Measurements from ENCODE around the gene VENTX.

The VENTX gene

DNA sequence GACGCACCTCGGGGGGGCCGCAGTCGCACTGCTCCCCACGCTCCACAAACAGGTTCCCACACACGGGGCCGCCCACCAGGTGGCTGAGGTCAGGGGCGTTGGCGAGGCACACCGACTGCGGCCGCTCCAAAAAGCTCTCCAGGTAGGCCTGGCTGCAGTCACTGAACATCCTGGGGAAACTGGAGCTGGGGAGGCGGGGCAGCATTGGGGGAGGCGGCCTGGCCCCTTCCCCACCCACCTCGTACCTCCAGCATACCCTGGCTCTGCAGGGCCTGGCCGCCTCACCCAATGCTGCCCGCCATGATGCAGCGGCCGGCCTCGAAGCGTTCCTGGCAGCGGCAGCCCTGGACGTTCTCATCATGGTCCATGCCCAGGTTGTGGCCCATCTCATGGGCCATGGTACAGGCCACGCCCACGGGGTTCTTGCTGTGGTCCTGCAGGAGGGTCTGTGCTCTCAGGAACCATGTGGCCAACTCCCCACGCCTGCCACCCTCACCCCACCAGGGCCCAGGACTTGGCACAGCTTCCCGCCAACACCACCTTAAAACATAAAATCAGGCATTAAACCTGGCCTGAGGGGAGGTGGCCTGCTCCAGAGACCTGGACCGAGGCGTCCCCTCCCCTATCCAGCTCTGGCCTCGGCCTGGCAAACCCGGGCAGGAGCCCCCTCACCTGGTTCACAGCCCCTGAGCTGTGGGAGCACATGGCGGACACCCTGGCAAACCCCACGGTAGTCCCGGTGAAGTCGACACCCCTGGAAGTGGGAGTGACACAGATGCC is 34.1 kb downstream of the VENTX start:
- no peak for DNase-seq (ENCODE audit: low read depth, low spot score)

DNA sequence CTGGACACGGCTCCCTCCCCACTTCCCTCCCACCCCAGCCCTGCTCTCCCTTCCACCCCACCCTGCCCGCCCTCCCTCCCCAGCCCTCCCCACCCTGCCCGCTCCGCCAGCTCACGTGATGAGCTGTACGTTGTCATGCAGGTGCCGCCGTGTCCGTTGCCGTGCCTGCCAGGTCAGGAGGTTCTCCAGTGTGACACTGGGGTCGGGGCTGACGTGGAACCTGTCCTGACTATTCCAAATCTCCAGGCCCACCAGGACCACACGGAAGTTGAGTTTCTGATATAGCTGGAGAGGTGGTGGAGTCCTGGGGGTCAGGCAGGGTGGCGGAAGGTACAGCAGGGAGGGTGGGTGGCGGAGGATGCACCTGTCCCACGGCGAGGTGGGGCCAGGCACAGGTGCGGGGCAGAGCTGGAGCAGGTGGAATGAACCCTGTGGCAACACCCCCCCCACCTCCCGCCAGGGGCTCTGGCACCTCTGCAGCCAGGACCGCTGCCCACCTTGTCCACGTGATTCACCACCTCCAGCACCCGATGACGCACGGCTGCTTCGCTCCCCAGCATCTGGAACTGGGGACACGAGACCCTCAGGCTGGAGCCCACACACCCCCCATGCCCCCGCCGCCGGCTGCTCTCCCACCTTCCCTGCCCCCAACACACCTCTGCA is 34.8 kb downstream of the VENTX start:
- no peak for DNase-seq (ENCODE audit: low read depth, low spot score)

DNA sequence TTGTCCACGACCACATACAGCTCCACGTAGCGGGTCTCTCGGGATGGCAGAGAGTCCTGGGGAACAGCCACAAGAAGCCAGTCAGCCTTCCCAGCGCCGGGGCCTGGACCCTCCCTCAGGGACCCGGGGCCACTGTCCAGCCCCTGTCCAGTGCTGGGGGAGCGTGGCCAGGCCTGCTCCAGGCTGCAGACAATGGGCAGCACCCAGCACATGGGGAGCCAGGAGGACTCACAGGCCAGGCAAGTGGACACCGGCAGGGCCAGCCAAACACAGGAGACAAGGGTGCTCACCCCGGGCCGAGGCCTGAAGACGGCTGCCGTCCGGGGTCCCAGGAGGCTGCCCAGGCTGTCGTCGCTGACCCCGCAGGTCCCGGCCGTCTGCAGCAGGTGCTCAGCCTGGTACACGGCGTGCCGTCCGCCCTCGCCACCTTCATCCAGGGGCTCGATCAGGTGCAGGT is 35.3 kb downstream of the VENTX start:
- no peak for DNase-seq (ENCODE audit: low read depth, low spot score)

DNA sequence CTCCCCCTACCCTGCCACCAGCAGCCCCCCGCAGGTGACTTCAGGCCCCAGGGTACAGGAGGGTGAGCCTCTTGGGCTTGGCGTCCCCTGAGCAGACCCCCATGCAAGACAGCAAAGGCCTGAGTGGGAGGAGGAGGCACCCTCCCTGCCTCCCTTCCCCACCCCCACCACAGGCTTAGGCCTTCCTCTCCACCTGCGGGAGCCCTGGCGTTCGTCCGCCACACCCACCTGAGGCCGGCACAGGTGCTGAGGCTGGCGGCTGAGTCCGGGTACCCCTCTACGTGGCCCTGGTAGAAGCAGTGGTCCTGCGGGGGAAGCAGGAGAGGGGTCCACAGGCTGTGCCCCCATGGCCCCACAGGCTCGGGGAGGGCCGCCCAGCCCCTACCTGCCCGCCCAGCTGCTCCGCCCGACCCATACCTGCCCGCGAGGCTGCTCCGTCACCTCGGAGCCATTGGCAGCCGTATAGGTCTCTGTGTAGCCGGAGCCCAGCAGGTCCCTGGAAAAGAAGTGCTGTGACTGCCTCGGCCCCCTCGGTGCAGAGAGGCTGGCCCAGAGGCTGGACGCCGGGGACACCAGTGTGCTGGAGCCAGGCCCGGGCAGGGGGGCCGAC is 36.0 kb downstream of the VENTX start:
- DNase-seq (ENCODE audit: low read depth, low spot score) = no peak

DNA sequence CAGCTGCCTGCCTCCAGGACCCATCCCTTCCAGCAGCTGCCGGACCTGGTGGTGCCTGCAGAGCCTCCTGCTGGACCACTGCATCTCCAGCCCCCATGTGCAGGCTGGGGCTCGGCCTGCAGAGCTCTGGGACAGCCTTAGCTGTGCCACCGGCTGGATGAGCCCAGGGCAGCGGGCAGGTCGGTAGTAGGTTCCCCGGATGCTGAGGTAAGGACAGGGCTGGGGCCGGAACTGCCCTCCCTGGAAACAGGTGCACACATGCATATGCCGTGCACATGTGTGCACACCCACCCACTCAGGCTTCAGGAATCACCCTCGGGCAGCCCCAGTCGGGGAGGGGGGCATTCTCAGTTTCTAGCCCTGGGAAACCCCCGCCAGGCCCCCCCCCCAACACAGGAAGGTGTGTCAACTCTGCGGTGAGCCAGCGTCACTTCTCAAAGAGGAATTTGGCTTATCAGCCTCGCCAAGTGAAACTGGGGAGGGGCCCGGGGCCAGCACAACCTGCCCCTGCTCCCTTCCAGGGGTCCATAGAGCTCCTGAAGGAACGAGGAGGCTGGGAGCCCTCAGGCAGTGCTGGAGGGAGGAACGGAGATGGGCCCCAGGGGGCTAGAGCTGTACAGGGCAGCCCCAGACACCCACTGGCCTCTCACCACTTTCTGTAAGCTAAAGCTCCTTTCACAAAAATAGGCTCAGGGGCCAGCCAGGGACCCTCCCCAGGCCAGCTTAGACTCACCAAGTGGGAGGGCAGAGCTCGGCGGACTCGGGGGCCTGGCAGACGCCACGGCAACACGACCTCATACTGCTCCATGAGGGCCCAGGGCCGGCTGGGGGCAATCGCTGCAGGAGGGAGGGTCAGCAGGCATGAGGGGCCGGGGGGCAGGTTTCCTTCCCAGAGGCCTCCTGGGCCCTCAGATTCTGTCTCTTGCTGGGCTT is 37.4 kb downstream of the VENTX start:
- peak; percentile 57 for DNase-seq (ENCODE audit: low read depth, low spot score)

DNA sequence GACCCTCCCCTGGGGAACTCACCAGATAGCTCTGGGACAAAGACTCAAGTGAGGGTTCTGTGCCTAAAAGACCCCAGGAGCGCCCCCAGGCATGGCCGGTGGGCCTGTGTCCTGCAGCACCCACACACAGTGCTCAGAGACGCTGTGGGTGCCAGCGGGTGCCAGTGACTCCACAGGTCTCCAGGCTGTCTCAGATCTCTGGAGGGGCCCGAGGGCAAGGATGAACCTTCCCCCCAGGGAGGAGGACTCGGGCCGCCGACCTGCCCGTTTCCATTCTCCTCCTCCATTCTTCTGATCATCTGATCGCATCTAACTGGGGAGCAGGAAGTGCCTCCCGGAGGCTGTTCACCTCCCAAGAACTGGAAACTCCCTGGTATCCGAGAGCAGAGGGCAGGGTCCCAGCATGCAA is 38.0 kb downstream of the VENTX start:
- DNase-seq (ENCODE audit: low read depth, low spot score) = peak; percentile 50

DNA sequence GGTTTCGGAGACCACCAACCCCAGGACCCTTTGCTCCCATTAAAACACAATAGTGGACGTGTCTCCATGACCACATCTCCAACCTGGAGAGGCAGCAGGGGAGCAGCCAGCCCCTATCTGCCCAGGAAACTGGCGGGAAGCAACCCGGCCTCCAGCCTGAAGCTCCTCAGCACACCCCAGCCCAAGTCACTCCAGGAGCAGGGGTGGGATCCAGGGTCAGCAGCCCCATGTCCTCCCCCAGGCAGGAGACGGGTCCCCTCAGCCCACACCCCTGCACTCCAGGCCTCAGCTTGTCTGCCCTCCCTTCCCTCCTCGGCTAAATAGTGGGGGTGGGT is 38.4 kb downstream of the VENTX start:
- DNase-seq (ENCODE audit: low read depth, low spot score) = peak; percentile 43

DNA sequence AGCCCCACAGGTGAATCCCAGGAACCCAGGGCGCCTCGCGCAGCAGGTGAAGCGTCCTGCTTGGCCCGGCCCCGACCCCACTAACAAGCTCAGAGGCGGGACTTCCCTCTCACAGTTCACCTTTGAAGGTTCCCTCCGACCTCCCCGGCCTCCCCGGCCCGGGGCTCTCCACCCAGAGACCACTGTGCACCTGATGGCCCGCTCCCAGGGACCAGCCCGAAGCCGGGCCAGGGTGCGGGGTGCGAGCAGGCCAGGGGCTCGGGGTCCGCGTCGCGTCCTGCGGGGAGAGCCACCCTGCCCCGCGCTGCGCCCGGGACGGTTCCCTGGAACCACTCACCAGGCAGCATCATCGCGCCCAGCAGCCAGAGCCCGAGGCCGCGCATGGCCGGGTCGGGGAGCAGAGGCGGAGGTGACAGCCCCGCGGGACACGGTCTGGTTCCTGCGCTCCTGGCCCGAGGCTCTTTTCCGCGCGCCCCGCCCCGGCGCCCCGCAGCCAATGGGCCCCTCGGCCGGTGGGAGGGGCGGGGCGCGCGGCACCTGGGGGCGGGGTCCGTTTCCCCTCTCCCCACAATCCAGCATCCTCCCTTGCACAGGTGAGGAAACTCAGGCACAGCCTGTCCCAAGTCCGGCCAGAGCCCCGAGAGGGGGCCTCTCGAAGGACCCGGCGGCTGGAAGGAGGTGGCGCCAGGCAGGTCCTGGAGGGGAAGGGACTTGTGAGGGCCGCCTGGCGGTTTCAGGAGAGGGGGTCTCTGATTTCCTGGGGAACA is 39.0 kb downstream of the VENTX start, which contains the start of gene ADAM8:
Gene ADAM8, minus strand, starts transcription at position 434 of the 767 bp plus-strand sequence. Its CDS starts 51 bp downstream, at position 383.
- peak; percentile 44 for DNase-seq (ENCODE audit: low read depth, low spot score)

DNA sequence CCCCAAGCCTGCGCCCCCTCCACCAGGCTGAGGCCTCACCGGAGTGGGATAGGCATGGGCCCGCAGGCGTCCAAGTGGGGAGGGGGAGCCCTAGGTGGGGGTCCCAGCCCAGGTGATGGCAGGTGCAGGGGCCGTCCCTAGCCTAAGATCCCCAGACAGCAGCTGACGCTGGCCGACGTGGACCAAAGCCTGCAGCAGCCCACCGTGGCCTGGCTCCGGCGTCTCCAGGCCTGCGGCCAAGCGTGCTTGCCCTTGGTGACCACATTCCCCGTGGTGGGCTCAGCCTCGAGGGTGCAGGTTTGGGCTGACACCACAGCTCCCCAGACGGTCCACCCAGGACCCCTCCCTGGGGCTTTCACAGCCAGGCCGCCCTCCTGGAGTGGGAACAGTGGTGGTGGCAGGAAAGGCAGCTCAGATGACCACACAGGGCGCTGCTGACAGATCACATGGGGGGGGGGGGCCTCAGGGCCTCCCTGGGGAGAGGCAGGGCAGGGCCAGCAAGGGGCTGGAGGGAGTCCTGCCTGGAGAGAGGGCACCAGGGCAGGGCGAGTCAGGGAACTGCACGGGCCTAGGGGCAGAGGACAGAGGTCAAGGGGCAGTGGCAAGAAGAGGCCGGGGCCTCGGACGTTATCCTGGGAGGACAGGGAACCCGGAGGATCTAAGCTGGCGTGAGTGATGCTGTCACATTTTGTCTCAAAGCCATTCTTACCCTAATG is 39.8 kb downstream of the VENTX start:
- DNase-seq (ENCODE audit: low read depth, low spot score) = peak; percentile 17

DNA sequence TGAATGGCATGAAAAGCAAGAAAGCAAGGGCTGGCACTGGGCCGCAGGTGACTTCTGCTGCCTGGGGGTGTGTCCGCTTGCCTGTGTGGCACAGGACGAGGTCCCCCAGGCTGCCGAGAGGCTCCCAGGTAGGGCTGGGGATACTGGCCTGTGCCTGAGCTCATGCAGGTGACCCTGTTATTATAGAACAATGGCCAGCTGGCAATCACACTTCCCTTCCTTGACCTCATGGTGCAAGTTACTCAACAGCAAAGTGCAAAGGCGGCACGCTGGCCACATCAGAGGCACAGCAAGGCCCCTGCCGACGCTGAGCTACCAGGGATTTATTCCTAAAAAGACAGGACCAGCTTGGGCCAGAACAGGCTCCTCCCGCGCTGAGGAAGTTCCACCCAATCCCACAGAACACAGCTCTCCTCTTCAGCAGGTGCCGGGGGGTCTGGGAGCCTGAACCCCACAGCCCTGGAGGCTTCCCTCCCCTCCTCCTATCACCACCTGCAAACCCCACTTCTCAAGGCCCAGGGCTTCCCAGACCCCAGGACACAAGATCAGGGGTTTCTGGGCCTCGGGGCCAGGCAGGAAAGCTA is 40.4 kb downstream of the VENTX start:
- DNase-seq (ENCODE audit: low read depth, low spot score) = no peak

DNA sequence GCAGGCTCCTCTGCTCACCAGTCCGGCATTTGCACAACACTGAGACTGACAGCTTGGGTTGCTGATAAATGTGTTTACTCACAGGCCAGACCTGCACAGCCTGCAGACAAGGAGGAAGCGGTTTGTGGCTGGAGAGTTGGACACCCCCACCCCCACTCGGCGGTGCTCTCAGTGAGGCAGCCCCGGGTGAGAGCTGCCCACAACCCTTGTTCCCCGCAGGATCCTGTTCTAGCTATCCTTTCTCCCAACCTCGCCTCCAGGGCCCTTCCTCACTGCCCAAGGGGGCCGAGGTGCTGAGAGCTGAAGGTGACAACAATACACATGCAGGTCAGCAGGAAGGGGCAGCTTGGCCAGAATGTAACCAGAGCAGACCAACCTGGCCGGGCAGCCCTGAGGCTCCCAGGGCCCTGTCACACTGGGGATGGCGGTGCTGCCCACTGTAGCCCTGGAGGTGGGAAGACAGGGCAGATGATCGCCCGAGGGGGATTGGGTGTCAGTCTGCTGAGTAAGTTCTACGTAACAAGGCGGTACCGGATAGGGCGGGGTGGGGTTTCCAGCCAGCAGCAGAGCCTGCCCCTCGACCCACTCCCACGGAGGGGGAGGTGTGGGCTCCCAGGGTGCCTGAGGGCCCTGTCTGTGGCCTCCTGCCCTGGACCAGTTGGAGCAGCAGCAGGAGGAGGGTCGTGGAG is 41.1 kb downstream of the VENTX start:
- DNase-seq (ENCODE audit: low read depth, low spot score) = peak; percentile 91

DNA sequence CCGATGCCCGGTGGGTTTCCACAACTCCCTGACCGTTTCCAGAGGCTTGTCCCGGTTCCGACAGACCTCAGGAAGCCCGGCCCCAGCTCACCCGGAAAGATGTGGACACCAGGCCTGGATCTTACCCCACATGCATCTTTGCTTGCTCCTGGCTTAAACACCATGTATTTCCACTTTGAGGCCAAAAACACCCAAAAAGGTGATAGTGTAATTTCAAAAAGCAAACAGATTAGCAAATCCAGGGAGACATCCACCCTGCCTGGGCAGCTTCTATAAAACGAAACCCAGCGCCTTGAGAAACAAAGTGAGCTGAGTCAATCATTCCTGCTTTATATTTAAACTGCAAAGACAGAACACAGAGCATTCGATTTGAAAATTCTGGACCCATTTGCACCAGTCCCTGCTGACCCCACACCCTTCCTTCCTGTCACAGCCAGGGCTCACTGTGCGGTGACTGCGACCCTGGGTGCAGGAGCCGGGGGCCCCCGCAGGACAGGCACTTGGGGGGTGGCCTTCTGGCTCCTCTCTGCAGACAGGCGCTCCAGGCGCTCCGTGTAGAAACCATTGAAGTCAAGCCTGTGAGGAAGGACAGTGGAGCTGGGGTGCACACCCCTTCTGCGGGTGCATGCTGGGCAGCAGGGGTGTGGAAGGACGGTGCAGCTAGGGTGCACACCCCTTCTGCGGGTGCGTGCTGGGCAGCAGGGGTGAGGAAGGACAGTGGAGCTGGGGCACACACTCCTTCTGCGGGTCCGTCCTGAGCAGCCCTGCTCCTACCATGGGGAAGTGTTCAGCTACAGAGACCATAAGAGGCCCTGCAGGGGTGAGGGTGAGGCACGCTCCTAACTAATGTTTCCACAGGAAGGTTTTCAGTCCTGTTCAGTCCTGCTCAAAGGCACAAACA is 41.9 kb downstream of the VENTX start:
- no peak for DNase-seq (ENCODE audit: low read depth, low spot score)

DNA sequence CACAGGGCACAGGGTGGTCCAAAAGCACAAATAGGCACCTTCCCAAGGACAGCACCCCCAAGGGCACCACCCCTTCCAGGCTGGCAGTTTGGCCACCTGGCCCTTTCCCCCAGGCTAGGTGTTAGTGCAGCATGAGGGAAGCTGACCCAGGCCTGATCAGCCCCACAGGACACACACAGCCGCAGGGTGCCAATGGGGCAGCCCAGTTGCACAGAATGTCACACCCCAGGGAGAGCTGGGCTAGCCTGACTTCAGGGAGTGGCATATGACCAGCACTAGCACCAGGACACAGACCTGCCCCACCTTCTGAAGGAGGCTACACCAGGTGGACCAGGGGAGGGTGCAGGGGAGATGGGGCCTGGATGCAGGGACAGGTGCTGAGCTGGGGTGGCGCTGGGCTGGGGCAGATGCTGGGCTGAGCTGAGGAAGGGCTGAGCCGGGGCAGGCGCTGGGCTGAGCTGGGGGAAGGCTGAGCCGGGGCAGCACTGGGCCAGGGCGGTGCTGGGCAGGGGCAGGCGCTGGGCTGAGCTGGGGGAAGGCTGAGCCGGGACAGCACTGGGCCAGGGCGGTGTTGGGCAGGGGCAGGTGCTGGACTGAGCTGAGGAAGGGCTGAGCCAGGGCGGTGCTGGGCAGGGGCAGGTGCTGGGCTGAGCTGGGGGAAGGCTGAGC is 42.9 kb downstream of the VENTX start:
- DNase-seq (ENCODE audit: low read depth, low spot score) = no peak

DNA sequence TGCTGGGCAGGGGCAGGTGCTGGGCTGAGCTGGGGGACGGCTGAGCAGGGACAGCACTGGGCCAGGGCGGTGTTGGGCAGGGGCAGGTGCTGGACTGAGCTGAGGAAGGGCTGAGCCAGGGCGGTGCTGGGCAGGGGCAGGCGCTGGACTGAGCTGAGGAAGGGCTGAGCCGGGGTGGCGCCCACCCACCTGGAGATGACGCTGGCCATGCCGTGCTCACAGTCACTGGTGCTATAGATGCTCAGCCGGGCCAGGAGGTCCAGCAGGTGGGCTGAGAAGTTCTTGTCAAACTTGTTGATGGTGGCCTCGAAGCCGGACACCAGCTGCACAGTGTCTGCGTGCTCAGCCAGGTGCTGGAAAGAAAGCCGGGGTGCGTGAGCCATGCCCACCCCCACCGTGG is 43.4 kb downstream of the VENTX start:
- no peak for DNase-seq (ENCODE audit: low read depth, low spot score)

DNA sequence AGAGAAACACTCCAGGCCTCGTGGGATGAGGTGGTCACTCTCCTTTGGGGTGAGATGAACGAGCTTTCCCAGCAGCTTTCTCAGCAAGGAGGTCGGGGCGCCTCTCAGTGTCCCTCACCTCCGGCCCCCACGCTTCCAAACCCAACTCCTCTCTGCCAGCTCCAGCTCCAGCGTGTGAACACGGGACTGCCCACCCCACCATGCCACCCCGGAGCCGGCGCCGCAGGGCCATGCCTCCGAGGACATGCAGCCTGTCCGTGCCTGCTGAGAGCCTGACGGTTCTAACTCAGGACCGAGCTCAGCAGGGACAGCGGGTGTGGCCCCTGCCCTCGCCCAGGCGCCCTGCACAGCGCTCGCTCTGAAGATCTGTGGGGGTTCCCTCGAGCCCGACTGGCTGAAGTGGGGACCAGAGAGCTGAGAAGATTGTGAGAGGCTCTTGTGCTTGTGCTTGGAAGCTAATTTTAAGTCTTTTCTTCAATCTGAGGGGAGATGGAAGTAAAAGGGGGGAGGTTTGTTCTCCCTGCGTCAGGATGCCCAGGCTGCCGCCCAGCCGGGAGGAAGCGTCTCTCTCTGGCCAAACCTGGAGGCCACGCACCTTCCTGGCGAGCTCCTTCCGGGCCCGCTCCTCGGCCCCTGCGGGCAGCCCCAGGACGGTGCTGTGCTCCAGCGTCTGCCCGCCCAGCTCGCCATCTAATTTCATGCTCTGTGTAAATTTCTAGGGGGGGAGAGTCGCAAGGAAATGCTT is 44.1 kb downstream of the VENTX start:
- DNase-seq (ENCODE audit: low read depth, low spot score) = no peak

DNA sequence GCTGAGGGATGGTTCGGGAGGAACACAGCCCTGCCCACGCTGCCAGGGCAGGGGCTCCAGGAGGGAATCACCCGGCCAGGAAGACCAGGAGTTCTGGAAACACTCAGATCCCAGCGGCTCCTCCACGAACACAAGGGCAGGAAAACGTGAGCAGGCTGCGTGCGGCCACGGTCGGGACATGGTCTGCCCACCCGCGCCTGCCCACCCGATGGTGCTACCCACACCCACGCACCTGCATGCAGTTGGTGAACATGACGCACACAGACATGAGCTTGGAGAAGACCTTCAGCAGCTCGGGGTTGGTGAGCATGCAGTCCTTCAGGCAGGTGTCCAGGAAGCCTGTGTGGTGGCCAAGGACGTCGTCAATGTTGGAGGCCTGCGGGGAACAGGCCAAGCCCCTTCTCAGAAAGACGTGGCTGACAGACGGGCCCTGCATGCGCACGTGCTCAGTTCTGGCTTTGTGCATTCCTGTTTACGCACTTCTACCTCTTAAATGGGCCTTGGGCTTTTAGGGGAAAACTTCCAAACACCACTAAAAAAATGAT is 45.3 kb downstream of the VENTX start:
- DNase-seq (ENCODE audit: low read depth, low spot score) = no peak

DNA sequence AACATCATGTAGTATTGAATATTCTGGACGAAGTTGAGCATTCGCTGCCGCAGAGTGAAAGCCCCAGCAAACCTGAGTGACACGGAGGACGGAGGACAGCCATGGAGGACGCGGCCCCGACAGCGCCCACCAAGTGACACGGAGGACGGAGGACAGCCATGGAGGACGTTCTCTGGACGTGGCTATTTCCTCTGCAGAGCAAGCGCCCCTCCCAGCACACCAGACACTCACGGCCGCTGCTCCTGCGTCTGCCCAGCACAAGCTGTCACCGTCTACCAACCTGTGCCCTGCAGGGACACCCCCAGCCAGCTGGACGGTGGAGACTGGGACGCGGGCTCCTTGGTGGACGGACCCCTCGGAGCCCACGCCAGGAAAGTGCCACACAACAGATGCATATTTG is 46.3 kb downstream of the VENTX start:
- no peak for DNase-seq (ENCODE audit: low read depth, low spot score)
